Mesenchymal stem cell (in vitro differentiated cells and primary cell): ENCODE measurements around the gene PHKA1.
"Not testable (repeated sequence)": the region's sequence is repeated elsewhere in the genome, so short reads cannot be mapped to it uniquely, and the experiment has no call there.

Experiments
- DNase-seq: peaks from one replicate; pipeline ENCODE4 v3.0.0-alpha.2; 2013
- H2AFZ ChIP-seq: one replicate; pipeline ENCODE4 v1.6.1; 2013; ENCODE audit warnings: low read depth, mild to moderate bottlenecking, control low read depth, inconsistent platforms, low read length, moderate library complexity
- H2AK5ac ChIP-seq: 2 replicates; pipeline ENCODE4 v1.6.1; 2013; ENCODE audit warnings: low read length, moderate library complexity, mild to moderate bottlenecking, inconsistent platforms; ENCODE audit not compliant: severe bottlenecking
- H2BK120ac ChIP-seq: one replicate; pipeline ENCODE4 v1.6.1; 2013; ENCODE audit warnings: low read depth, mild to moderate bottlenecking, inconsistent platforms, low read length, moderate library complexity
- H2BK12ac ChIP-seq, 2 experiments: one replicate each; pipeline ENCODE4 v1.6.1; 2013; ENCODE audit warnings: inconsistent platforms in 2 of 2, low read length in 2 of 2, mild to moderate bottlenecking in 2 of 2, moderate library complexity in 2 of 2, control low read depth in 1 of 2
- H2BK15ac ChIP-seq: one replicate; pipeline ENCODE4 v1.6.1; 2013; ENCODE audit warnings: mild to moderate bottlenecking, low read depth, inconsistent platforms; ENCODE audit not compliant: poor library complexity, severe bottlenecking
- H2BK5ac ChIP-seq: 2 replicates; pipeline ENCODE4 v1.6.1; 2013; ENCODE audit warnings: low read depth, mild to moderate bottlenecking, low read length, control low read depth, inconsistent platforms; ENCODE audit not compliant: poor library complexity, severe bottlenecking
- H3K14ac ChIP-seq, 2 experiments: one replicate each; pipeline ENCODE4 v1.6.1; 2013; ENCODE audit warnings: inconsistent platforms in 2 of 2, low read length in 2 of 2, control low read depth in 1 of 2, mild to moderate bottlenecking in 1 of 2, moderate library complexity in 1 of 2
- H3K18ac ChIP-seq, 2 experiments: one replicate each; pipeline ENCODE4 v1.6.1; 2013; ENCODE audit warnings: inconsistent platforms in 2 of 2, low read length in 2 of 2, control low read depth in 1 of 2, low read depth in 1 of 2, mild to moderate bottlenecking in 1 of 2
- H3K23ac ChIP-seq, 2 experiments: one replicate each; pipeline ENCODE4 v1.6.1; 2013; ENCODE audit warnings: inconsistent platforms in 2 of 2, low read length in 2 of 2, mild to moderate bottlenecking in 2 of 2, moderate library complexity in 2 of 2, control low read depth in 1 of 2
- H3K27ac ChIP-seq: 2 replicates; pipeline ENCODE4 v1.5.1; 2013; ENCODE audit warnings: mild to moderate bottlenecking, moderate library complexity, low read length, control low read depth, inconsistent platforms; ENCODE audit not compliant: poor library complexity, severe bottlenecking
- H3K27me3 ChIP-seq, 2 experiments: 2 replicates each; pipeline versions ENCODE4 v1.6.1 to v1.7.0; 2013; ENCODE audit warnings: low read length in 2 of 2, mild to moderate bottlenecking in 2 of 2, moderate library complexity in 2 of 2, control low read depth in 1 of 2, inconsistent platforms in 1 of 2; ENCODE audit not compliant: control insufficient read depth in 1 of 2, insufficient read depth in 1 of 2
- H3K36me3 ChIP-seq, 2 experiments: 2 replicates each; pipeline versions ENCODE4 v1.6.1 to v1.7.0; 2013; ENCODE audit warnings: low read length in 2 of 2, control low read depth in 1 of 2, inconsistent platforms in 1 of 2, low read depth in 1 of 2, mild to moderate bottlenecking in 1 of 2; ENCODE audit not compliant: insufficient read depth in 2 of 2, control insufficient read depth in 1 of 2
- H3K4ac ChIP-seq, 2 experiments: one replicate each; pipeline ENCODE4 v1.6.1; 2013; ENCODE audit warnings: inconsistent platforms in 2 of 2, low read length in 2 of 2, mild to moderate bottlenecking in 2 of 2, moderate library complexity in 2 of 2, control low read depth in 1 of 2, low read depth in 1 of 2
- H3K4me1 ChIP-seq: 2 replicates; pipeline ENCODE4 v1.6.1; 2013; ENCODE audit warnings: low read depth, low read length, control low read depth; ENCODE audit not compliant: control insufficient read depth, insufficient read depth
- H3K4me2 ChIP-seq: 2 replicates; pipeline ENCODE4 v1.6.1; 2013; ENCODE audit warnings: low read length, mild to moderate bottlenecking, inconsistent platforms; ENCODE audit not compliant: poor library complexity, severe bottlenecking
- H3K4me3 ChIP-seq, 2 experiments: 2 replicates each; pipeline versions ENCODE4 v1.5.1 to v1.7.0; 2013; ENCODE audit warnings: low read length in 2 of 2, mild to moderate bottlenecking in 2 of 2, control low read depth in 1 of 2, low read depth in 1 of 2; ENCODE audit not compliant: insufficient read depth in 1 of 2
- H3K79me1 ChIP-seq: replicated peaks from 2 replicates; pipeline ENCODE4 v1.6.1; 2013; ENCODE audit warnings: mild to moderate bottlenecking, control low read depth, low read length, inconsistent platforms; ENCODE audit not compliant: poor library complexity, severe bottlenecking
- H3K9ac ChIP-seq: 2 replicates; pipeline ENCODE4 v1.7.0; 2013; ENCODE audit warnings: mild to moderate bottlenecking, low read length, moderate library complexity
- H3K9me3 ChIP-seq: 2 replicates; pipeline ENCODE4 v1.7.0; 2013; ENCODE audit warnings: mild to moderate bottlenecking, low read length; ENCODE audit not compliant: control insufficient read depth
- H4K8ac ChIP-seq: one replicate; pipeline ENCODE4 v1.6.1; 2013; ENCODE audit warnings: inconsistent platforms, mild to moderate bottlenecking, low read length, moderate library complexity
- H4K91ac ChIP-seq: one replicate; pipeline ENCODE4 v1.6.1; 2013; ENCODE audit warnings: mild to moderate bottlenecking, low read length, inconsistent platforms
- WGBS: methylation state at CpG from one replicate; pipeline ENCODE4 v1.1.7; 2013; ENCODE audit warnings: mixed read lengths; 5-methylcytosine and 5-hydroxymethylcytosine counted together

Gene PHKA1

DNA sequence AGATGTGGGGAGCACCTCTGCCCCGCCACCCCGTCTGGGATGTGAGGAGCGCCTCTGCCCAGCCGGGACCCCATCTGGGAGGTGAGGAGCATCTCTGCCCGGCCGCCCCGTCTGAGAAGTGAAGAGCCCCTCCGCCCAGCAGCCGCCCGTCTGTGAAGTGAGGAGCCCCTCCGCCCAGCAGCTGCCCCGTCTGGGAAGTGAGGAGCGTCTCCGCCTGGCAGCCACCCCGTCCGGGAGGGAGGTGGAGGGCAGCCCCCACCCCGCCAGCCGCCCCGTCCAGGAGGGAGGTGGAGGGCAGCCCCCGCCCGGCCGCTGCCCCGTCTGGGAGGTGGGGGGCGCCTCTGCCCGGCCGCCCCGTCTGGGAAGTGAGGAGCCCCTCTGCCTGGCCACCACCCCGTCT, 154.5 kb downstream of the PHKA1 start:
- H2AK5ac ChIP-seq, H3K9ac ChIP-seq, H3K4me3 ChIP-seq, H3K4ac ChIP-seq, H3K27ac ChIP-seq, H4K91ac ChIP-seq, H3K23ac ChIP-seq, H4K8ac ChIP-seq, H2BK120ac ChIP-seq, H3K36me3 ChIP-seq, H2BK15ac ChIP-seq, H3K4me2 ChIP-seq, H3K9me3 ChIP-seq, H2AFZ ChIP-seq, H3K27me3 ChIP-seq, DNase-seq, H3K18ac ChIP-seq, H2BK12ac ChIP-seq, H3K14ac ChIP-seq, H3K4me1 ChIP-seq, H2BK5ac ChIP-seq, H3K79me1 ChIP-seq: not testable (repeated sequence)
- WGBS: 100% methylated on average over 4 of the region's 28 CpGs

DNA sequence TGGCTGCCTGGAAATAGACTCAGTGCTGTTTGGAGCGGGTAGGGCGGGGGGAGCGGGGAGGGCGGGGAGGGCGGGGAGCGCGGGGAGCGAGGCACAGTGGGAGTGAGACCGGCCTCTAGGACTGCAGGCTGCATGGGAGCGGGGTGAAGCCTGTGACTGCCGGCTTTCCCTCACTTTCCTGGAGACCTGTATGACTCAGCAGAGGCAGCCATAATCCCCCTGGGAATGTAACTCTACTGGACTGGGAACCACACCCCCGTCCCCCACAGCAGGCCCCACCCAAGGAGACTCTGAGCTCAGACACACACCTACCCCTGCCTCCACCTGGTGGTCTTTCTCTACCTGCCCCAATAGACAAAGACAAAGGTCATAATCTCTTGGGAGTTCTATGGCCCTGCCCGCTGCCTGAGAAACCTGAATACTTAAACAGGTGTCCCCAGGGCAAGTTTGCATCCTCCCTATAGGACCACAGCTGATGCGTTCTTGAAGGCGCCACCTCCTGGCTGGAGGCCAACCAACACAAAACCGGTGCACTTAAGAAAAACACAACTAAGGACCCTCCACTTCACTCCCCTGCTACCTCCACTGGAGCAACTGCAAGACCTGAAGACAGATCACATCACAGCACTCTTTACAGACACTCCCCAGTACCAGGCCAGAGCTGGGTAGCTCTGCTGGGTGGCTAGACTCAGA, 159.5 kb downstream of the PHKA1 start:
- Histone ChIP-seq H4K8ac (no peak overlapping the region), H2BK5ac (no peak overlapping the region), H2BK15ac (no peak overlapping the region), H3K27me3 (peaks cover 0 to 11% of the 10 kb centered on the region in 2 experiments), H3K4me2 (no peak overlapping the region), H3K4me3 (no peak overlapping the region), H3K9ac (no peak overlapping the region), H3K79me1 (peaks cover 6% of the 10 kb centered on the region), H2AK5ac (no peak overlapping the region), H3K27ac (no peak overlapping the region), H3K4ac (no peak overlapping the region), H4K91ac (no peak overlapping the region), H3K4me1 (peaks cover 5% of the 10 kb centered on the region), H3K18ac (no peak overlapping the region), H2AFZ (no peak overlapping the region), H3K36me3 (no peaks in the 10 kb centered on the region), H3K14ac (no peak overlapping the region), H3K23ac (no peak overlapping the region), H2BK12ac (no peak overlapping the region), H3K9me3 (no peaks in the 10 kb centered on the region), H2BK120ac (no peak overlapping the region)
- peak; percentile 18 for DNase-seq
- WGBS: 68% methylated on average over 8 of the region's 16 CpGs

DNA sequence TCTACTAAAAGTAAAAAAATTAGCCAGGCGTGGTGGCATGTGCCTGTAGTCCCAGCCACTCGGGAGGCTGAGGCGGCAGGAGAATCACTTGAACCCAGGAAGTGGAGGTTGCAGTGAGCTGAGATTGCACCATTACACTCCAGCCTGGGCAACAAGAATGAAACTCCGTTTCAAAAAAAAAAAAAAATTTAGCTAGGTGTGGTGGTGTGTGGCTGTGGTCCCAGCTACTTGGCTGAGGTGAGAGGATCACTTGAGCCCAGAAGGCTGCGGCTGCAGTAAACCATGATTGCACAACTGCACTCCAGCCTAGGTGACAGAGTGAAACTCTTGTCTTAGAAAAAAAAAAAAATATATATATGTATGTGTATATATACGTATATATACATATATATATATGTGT, 161.7 kb downstream of the PHKA1 start:
- not testable (repeated sequence) for H3K27ac ChIP-seq, H3K4me2 ChIP-seq, H3K4ac ChIP-seq, H2AK5ac ChIP-seq, DNase-seq, H3K4me3 ChIP-seq, H3K14ac ChIP-seq, H4K91ac ChIP-seq, H3K79me1 ChIP-seq, H3K23ac ChIP-seq, H2BK5ac ChIP-seq, H2BK120ac ChIP-seq, H3K4me1 ChIP-seq, H3K9ac ChIP-seq, H3K9me3 ChIP-seq, H3K36me3 ChIP-seq, H4K8ac ChIP-seq, H2AFZ ChIP-seq, H2BK12ac ChIP-seq, H2BK15ac ChIP-seq, H3K18ac ChIP-seq
- 98% methylated on average over 4 of the region's 6 CpGs for WGBS
- peaks cover 0 to 22% of the 10 kb centered on the region in 2 experiments for H3K27me3 ChIP-seq

DNA sequence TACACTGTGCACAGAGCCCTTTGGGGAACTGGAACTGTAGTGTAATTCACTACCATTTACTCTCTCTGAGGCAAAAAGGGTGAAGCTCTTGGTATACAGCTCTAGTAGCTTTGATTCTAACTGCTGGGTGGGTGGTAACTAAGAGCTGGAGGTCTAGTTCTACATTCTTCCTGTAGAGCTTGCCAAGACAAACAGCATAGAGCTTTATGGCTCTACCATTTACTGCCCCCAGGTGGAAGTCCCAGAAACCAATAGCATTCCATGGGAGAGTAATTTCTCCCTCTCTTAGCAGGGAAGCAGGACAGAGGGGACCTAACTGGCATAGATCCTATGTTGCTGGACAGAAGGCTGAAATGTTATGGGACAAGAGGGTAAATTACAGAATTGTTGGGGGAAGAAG, 168.1 kb downstream of the PHKA1 start:
- Histone ChIP-seq H3K79me1 (peaks cover 5% of the 10 kb centered on the region), H3K4me1 (no peaks in the 10 kb centered on the region), H3K14ac (no peak overlapping the region), H2AK5ac (no peak overlapping the region), H3K27me3 (peaks cover 0 to 41% of the 10 kb centered on the region in 2 experiments), H2BK12ac (no peak overlapping the region), H2BK120ac (no peak overlapping the region), H3K18ac (no peak overlapping the region), H3K9ac (no peak overlapping the region), H3K36me3 (peaks cover 7 to 17% of the 10 kb centered on the region in 2 experiments), H4K8ac (no peak overlapping the region), H3K9me3 (no peaks in the 10 kb centered on the region), H3K4me3 (no peak overlapping the region), H2BK5ac (no peak overlapping the region), H3K27ac (no peak overlapping the region), H3K4me2 (no peak overlapping the region), H3K4ac (no peak overlapping the region), H3K23ac (no peak overlapping the region), H4K91ac (no peak overlapping the region), H2BK15ac (no peak overlapping the region), H2AFZ (no peak overlapping the region)
- no peak for DNase-seq
